ENCODE measurements around the gene DOC2B.

DNA sequence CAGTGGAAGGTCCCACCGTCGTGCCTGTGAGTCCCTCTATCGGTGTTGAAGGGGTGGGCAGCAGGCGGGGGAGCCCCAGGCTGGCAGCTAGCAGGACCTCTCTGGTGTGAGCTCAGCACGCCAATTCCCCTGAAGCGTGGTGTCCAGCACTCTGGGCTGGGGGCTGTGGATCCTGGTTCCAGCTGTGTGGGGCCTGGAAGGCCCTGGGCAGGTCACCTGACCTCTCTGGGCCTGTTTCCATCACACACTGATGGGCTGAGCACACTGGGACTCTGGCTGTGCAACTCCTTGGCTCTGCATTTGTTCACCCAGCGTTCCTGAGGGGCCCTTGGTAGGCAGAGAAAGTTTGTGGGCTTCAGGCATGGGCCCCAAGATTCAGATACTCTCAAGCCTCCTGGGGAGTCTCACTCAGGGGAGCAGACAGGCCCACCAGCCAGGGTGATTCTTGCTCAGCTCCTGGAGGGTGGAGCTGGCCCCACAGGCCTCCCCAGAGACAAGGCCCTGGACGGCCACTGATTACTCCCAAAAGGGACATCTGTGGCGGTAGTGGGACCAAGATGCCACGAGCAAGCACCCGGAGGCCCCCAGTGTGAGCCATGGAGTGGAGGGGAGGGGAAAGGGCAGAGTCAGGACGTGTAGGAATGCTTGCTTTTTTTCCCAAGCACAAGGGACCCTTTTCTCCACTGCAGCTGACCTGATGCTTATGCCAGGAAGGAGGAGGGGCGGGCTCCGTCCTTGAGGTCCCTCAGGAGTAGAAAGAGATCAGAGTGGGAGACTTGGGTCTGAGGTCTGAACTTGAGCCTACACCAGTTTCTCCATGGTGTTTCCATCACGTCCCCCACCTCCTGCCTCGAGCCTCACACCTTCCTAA, 35.5 kb downstream of the DOC2B start:
- TF ChIP-seq ARNT (IDR thresholded peaks at IDR 0.05) = no peak
- TF ChIP-seq FOXA1 (IDR thresholded peaks at IDR 0.05) = no peak
- no peak for TF ChIP-seq BHLHE40 (IDR thresholded peaks at IDR 0.05; ENCODE audit: borderline replicate concordance)
- no peak for TF ChIP-seq SP1 (IDR thresholded peaks at IDR 0.05)
- no peak for TF ChIP-seq FOXK2 (IDR thresholded peaks at IDR 0.05)
- TF ChIP-seq ZNF384 (IDR thresholded peaks at IDR 0.05) = no peak
- TF ChIP-seq HDGF (IDR thresholded peaks at IDR 0.05; ENCODE audit: borderline replicate concordance) = no peak
- TF ChIP-seq TARDBP (IDR thresholded peaks at IDR 0.05) = no peak
- TF ChIP-seq, protein P1, sequence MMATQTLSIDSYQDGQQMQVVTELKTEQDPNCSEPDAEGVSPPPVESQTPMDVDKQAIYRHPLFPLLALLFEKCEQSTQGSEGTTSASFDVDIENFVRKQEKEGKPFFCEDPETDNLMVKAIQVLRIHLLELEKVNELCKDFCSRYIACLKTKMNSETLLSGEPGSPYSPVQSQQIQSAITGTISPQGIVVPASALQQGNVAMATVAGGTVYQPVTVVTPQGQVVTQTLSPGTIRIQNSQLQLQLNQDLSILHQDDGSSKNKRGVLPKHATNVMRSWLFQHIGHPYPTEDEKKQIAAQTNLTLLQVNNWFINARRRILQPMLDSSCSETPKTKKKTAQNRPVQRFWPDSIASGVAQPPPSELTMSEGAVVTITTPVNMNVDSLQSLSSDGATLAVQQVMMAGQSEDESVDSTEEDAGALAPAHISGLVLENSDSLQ (IDR thresholded peaks at IDR 0.05) = no peak
- no peak for TF ChIP-seq LEF1 (IDR thresholded peaks at IDR 0.05; ENCODE audit: borderline replicate concordance)
- no peak for TF ChIP-seq FOXM1 (IDR thresholded peaks at IDR 0.05; ENCODE audit: borderline replicate concordance)
- TF ChIP-seq NFRKB (IDR thresholded peaks at IDR 0.05) = no peak
- no peak for TF ChIP-seq SUZ12 (IDR thresholded peaks at IDR 0.05)
- no peak for TF ChIP-seq ELF4 (IDR thresholded peaks at IDR 0.05)
